ENCODE data around the gene ERC2. TPM values are rescaled to one million over a fixed set of nuclear protein-coding genes. Genes with fewer than 3 reads are reported as not detected.
A peak's percentile ranks its signal among the peaks of the same experiment; 100 is the strongest.

The ERC2 gene
- total RNA-seq, 2 donors from 2014 or later = 0.14 TPM; not detected in 1

DNA sequence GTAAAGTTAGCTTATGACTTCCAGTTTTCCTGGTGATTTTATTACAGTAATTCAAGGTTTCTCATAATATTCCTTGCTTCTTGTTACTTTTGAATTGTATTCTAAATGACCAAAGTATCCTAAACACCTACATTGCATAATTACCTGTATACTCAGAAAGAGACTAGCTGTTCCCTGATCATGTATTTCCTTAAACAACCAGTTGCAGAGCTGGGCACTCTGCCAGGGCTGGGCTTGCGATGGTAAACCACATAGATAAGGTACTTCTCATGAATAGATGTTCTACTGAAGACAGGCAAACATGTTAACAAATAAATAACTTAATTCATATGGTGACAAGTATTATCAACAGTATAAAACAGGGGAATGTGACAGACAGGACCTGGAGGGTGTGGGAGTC lies 838.8 kb downstream of the ERC2 start:
- ATAC-seq (peak; percentile 74), DNase-seq (peak; percentile 91 to 95)
- intact Hi-C loops (cut with DNase I, micrococcal nuclease) = no loop called here

DNA sequence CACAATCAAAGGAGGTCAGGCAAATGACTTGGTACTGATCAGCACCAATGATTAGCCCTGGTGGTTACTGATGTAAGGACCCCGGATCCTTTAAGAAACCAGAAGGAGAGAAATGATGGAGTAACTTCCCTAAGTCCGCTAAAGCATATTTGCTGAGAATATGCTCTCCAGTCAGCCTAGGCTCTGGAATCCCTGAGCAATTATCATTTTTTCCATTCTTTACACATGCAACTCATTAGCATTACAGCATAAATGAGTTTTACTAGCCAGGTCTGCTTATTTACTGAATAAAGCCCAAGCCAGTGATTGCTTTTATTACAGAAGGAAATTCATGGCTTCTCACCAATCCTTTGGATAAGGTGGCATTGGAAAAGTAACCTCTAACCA lies 842.0 kb downstream of the ERC2 start:
- intact Hi-C loops (cut with DNase I, micrococcal nuclease) = no loop called here
- DNase-seq = no peak
- no peak for ATAC-seq

DNA sequence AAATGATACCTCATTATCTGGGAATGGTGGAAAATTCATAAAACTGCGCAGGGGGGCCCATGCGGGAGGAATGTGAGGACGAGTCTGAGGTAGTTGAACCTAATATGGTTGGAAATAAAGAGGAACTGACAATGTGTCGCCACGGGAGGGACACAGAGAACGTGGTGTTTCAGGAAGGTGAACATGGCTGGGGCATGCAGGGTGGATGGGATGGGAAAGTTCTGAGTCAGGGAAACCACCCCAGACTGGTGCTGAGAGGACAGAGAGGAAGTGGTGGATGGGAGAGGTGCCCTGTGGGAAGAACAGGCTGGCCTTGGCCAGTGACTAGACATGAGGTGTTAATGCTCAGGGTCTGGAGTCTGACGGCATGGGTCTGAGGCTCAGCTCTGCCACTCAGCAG lies 844.0 kb downstream of the ERC2 start:
- peak in 1 of 2 donors; percentile 17 for DNase-seq
- no peak for ATAC-seq
- intact Hi-C loops (cut with DNase I, micrococcal nuclease) = no loop called here

DNA sequence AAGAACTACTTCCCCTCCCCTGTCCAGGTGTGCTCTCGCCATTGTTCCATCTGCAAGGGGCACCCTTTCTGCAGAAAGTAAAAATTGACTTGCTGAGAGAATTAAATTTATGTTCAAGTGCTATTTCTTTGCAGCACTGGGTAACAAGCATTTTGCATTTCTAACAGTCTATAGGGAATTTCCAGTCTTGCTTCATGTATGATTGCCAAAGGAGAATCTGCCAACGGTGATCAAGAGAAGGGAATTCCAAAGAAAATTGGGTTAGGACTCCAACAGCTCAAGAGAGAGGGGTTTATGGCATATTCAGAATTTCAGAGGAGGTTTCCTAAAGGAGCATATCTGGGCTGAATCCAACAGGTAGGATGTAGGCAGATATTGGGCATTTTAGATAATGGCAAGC lies 844.5 kb downstream of the ERC2 start:
- ATAC-seq (no peak), DNase-seq (no peak)
- intact Hi-C loops (cut with DNase I, micrococcal nuclease) = no loop called here

DNA sequence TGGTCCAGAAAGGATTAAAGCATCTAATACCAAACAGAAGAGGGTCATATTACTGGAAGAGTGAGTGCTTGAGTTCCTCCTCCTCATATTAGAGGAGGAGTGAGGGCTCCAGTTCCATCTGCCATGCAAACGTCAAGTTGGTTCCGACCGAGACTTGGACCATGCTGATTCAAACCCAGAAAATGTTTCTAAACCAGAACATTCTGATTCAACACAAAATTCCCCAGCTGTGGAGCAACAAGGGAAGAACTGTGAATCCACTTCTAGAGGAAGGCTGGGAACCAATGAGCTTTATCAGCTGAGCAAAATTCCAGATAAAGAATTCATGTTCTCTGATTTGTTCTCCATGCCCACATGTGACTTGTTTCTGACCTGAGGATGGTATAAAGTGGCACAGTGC lies 845.5 kb downstream of the ERC2 start:
- intact Hi-C loops (cut with DNase I, micrococcal nuclease) = no loop called here
- no peak for ATAC-seq
- no peak for DNase-seq

DNA sequence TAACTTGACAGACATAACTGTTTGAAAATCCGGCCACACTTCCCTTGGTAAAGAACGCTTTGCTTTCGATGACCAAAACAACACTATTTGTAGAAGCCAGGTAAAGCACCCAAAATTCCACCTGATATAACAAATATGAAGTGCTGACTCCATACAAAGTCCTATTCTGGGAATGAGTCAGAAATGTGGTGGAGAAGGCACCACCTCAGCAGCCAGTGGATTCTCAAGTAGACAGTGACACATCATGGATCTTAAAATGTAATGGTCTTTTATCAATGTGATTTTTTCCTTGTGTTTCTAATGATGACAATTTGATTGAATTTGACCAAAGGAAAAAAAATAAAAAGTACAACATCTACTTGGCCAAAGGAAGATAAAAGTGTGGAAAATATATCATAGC lies 846.2 kb downstream of the ERC2 start:
- intact Hi-C loops (cut with DNase I, micrococcal nuclease) = no loop called here
- ATAC-seq = no peak
- DNase-seq = no peak

DNA sequence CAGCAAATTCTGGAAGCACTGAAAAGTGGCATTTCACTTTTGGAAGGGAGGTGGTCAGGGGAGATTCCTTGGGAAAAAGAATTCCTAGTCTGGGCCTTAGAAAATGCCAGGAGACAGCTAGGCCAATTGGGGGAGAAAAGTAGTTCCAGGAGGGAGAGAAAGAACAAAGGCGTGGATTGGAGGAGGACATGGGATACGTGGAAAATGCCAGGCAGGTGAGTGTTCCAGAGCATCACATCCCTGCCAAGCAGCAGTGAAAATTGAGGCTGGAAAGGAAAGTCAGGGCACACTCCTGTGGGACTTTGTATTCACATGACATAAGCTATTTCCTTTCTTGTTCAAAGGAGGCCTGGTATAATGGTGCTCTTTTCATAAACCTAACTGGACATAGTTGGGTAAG lies 846.6 kb downstream of the ERC2 start:
- no peak for ATAC-seq
- DNase-seq = no peak
- intact Hi-C loops (cut with DNase I, micrococcal nuclease) = no loop called here

DNA sequence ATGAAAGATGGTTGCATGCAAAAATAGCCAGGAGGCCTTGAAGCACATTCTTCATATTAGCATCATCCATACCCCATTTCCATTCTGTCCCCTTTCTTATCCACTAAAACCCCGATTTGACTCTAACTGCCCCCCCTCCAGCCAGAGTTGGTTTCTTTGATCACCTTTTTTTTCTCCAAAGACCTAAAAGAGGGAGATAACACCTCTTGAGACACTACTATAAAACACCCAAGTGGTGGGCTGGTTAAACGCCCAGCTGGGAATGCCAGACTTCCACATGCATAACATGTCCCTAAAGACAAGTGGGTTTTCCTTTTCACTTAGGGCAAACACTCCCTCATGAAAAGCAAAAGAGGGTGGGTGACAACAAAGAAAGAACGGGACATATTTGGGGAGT lies 847.2 kb downstream of the ERC2 start:
- ATAC-seq (no peak), DNase-seq (no peak)
- intact Hi-C loops (cut with DNase I, micrococcal nuclease) = no loop called here

DNA sequence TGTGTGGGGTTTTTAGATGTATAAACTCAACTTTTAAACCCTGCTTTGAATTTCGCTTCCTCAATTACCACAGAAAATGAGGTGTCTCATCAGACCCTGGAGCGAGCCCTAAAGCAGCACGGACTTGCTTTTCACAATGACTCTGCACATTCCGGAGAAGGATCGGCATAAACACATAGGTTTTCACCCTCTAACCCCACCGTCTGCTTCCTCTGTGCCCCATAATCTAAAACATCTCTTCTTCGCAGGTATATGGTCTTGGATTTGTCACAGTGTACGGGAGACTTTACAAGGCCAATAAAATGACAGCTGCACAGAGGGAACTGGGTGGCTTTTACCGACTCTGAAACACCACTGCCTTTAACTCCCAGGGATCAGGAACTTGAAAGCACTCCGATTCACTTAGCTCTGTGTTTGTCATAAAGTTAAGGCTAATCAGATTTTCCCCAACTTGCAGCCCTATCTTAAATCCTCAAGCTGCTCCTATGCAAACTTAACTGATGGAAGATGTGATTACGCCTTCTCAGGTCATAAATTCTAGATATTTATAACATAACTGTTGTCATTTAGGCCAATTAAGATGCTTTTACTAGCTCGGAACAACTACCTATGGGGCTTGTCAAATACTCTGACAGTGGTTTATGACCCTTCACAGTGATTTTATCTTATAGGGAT lies 847.8 kb downstream of the ERC2 start:
- DNase-seq (peak in 1 of 2 donors; percentile 16), ATAC-seq (peak; percentile 94)
- intact Hi-C loops (cut with DNase I, micrococcal nuclease) = no loop called here

DNA sequence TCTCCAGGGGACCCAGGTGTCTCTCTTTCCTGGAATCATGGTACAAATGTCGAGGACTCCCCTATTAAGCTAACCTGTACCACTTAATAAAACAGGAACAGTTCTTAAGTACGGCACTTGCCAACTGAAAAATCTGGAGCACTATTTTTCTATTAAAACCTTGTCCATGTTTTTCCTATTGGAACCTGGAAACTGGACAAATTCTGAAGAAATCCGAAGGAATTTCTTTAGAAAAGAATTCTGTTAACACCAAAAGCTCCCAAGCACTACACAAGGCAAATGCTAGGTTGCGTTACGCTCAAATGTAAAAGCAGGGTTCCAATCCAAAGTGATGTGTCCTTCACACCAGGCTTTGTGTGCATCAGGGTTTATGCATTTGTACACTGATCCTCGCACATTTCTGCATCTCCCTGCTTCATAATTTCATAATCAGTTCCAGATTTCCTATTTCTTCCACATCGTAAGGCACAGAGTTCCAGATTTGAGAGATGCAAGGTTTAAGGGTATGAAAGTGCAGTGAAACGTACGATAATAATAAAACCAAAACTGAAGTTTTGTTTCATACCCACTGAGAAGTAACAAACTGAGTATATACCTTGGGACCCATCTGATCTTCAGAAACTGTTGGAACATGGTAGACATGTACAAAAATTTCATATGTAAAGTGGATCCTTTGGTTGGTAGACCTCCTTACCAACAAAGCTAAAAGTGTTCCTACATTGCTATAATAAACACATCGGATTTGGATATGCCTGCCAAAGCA lies 849.0 kb downstream of the ERC2 start:
- intact Hi-C loops (cut with DNase I, micrococcal nuclease) = no loop called here
- ATAC-seq = no peak
- DNase-seq = no peak

DNA sequence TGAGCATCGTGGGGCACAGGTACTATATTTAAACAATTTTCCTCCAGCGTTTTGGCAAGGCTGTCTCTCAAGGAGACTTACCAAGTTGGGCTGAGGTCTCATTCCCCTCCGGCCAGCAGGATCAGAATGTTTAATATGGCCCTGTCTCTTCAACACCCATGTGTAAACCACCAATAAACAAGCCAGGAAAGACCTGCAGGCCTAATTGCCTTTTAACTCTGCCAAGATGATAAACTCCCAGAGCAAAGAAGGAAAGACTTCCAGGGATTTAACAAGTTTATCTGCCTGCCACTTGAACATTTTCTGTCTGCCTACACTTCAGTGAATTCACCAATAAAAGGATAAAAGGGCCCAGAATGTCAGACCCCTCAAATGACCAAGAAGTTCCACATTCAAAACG lies 850.9 kb downstream of the ERC2 start:
- ATAC-seq = peak; percentile 52
- DNase-seq = no peak
- intact Hi-C loops (cut with DNase I, micrococcal nuclease) = no loop called here

DNA sequence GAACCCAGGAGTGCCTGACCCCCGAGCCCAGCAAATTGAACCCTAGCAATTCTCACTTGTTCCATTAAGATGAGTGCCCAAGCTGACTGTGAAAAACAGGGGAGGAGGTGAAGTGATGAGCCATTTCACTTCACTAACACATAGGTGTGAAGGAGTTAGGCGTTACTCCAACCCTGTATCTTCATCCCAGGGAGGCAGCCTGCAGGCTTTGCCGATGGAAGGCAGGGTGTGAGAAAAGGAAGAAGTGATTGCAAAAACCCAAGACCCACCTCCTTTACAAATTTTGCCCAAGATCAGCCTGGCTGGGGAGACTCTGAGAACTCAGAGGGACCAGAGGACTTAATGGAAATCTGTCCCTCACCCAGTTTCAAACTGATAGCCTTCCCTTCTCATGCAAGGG lies 851.5 kb downstream of the ERC2 start:
- ATAC-seq = no peak
- intact Hi-C loops (cut with DNase I, micrococcal nuclease) = no loop called here
- DNase-seq = no peak

DNA sequence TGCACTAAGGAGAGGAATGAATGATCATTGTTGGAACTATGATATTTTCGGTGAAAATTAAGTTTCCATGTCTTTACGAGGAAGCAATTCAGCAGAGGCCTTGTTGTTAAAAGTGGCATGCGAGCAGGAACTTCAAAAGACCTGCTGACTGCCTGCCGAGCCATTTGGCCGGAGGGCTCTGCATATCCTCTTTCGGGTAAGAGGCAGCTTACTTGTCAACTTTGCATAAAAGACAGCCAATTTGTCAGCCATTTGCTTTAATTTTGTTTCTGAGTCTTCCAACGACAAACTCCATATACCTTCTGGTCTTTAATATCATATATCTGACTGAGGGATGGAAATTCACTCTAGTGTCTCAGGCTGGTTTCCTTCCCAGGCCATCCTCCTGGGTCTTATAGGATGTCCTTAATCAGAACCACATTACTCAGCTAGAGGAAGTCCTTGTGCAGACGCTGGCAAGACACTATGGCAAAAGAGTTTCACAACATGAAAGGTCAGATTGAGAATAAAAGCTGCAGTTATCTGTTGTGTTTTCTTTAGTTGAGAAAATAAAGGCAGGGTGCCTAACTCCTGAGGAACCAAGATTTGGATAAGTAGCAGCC lies 852.5 kb downstream of the ERC2 start:
- intact Hi-C loops (cut with DNase I, micrococcal nuclease) = no loop called here
- DNase-seq (no peak), ATAC-seq (no peak)

DNA sequence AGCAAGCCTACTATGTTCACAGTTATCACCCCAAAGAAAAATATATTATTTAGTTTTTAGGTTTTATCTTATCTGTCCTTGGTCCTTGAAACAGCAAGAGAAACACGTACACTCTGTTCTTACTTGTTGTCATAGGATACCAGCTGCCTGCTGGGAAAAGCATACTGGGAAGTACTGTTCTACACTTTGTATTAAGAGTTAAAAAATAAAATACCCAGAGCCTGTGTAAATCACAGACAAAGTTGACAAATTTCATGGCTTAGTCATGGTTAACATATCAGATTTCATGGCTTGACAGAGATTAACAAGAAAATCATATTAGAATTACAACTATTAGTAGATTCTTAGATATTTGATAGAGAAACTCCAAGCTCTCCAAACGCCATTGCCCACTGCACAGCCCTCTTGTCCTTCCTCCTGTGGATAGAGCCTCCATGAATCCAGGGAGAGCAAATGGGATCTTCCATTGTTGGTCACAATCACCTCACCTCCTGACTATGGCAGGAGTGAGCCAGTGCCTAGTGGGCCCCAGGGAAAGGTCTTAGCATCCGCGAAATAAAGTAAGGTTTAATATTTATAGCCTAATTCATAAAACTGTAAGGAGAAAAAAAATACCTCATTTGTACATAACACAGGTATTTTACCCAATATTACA lies 853.1 kb downstream of the ERC2 start:
- ATAC-seq (no peak), DNase-seq (no peak)
- intact Hi-C loops (cut with DNase I, micrococcal nuclease) = no loop called here

DNA sequence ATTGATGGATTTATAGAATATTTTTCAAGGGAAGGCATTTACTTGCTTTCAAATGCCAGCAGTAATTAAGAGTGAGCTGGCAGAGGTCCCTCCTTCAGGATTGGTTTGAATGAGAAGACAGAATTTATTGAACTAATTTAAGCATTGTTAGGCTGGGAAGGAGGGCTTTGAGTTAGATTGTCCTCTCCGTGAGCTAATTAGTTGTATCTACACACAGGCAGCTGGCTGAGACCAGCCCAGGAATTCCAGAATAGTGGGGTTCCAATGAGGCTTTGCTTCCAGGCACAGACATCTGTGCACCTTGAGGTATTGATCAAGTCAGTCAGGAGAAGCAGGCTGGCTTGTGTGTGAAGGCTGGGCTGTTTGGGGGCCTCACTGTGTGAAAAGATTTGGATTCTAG lies 857.1 kb downstream of the ERC2 start:
- intact Hi-C loops (cut with DNase I, micrococcal nuclease) = no loop called here
- no peak for DNase-seq

DNA sequence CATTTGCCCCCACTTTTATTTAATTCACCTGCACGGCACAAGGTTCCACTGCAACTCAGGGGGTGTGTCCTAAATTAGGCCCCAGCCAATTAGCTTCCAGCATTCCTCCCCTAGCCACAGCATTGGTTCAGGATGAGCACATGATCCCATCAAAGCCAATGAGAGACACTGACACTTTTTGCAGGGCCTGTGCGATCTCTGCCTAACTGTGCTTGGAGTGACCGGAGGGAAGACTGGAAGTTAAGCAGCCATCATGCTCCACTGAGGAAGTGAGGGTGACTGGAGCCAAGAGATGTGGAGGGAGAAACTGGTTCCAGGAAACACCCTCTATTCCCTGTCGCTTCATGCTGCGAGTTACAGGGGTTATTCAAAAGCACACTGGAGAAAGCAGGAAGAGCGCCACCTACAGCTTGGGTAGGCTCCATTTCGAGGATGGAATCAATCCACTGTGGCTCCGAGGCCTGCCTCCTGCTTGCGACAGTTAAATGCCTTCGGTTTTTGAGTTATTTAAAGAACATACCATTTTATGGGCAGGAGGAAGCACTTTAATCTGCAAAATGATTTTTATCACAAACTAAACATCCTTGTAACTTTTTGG lies 858.9 kb downstream of the ERC2 start:
- no peak for DNase-seq
- intact Hi-C loops (cut with DNase I, micrococcal nuclease) = no loop called here
- ATAC-seq = no peak

More for the DNA sequence above, 857.1 kb downstream of the ERC2 start:
- ATAC-seq = no peak

DNA sequence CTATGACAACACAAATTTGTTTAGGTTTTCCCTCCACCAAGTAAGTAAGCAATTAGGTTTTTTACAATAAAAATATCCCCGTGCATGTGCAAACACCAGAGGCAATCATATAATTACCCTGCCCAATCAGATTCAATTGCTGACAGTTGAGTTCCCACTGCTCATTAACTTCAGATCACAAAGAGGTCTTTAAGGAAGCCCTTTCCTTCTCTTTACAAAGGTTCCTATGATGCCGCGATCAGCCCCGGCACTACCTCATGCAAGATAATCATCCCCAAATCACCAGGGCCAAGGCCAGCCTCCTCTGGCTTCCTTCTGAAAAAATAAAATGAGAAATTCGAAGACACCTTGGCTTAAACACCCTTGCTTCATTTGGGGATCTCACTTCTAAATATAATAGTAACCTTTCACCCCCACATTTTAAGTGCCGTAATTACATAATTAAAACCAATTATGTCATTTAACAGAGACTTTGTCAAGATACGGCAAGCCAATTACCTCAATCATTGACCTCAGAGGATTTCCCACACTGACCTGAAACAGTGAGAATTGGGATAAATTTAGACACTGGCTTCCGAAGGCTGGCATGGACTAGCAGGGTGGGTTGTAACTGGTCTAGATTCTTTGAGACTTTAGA lies 859.8 kb downstream of the ERC2 start:
- intact Hi-C loops (cut with DNase I, micrococcal nuclease) = no loop called here
- DNase-seq (no peak), ATAC-seq (peak; percentile 60)

DNA sequence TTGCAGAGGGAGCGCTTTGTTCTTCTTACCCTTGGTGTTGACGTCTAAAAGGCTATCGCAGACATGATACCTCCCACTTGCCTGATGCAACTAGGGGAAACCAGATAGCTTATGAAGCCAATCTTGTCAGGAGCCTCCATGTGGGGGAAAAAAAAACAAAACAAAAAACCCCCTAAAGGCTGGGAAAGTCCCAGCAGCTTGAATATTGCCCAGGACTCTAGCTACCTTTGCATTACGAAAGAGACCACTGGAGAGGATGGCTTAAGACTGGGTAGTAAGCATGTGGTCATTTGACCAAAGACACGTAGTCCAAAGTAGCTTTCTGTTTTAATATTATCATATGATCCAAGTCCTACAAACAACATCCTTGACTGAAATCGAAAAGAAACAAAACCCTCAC lies 860.4 kb downstream of the ERC2 start:
- intact Hi-C loops (cut with DNase I, micrococcal nuclease) = no loop called here
- DNase-seq (no peak), ATAC-seq (peak; percentile 9)

DNA sequence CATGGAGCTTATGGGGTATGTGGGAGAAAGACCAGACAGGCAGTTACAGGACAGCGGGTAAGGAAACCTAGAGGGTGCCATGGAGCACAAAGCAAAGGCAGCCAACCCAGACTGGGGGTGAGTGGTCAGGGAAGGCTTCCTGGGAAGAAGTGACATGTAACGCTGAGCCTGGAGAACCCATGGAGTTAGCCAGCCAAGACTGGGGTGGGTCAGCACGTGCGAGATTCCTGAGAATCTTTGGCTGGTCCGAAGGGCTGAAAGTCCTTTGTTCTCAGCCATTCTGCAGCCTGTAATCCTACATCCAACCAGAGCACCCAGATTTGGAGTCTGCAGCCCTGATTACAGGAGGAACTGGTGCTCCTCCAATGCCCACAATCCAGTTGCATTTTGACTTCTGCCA lies 861.1 kb downstream of the ERC2 start:
- intact Hi-C loops (cut with DNase I, micrococcal nuclease) = no loop called here
- DNase-seq (no peak), ATAC-seq (no peak)
